ENCODE results near the gene IL1F10. TPM values are rescaled to one million over a fixed set of nuclear protein-coding genes. Genes with fewer than 3 reads are reported as not detected.

The IL1F10 gene
- total RNA-seq, 1 experiment from 2014 or later: not detected

- Histone ChIP-seq H3K4me1 (ENCODE audit: insufficient read depth, low read length, poor library complexity, severe bottlenecking) (no peaks in the 10 kb centered on the region), H3K4me3 (ENCODE audit: low read depth, low read length, poor library complexity, severe bottlenecking) (no peak overlapping the region), H3K27ac (ENCODE audit: low read depth, low read length, poor library complexity, severe bottlenecking) (no peak overlapping the region), H3K9me3 (ENCODE audit: low read depth, low read length, poor library complexity, severe bottlenecking) (no peaks in the 10 kb centered on the region), H3K27me3 (replicated peaks; ENCODE audit: insufficient read depth, low read depth, low read length, poor library complexity) (peaks cover 12% of the 10 kb centered on the region), H3K36me3 (ENCODE audit: insufficient read depth, low read length, poor library complexity, severe bottlenecking) (no peaks in the 10 kb centered on the region)
- ChIA-PET POLR2A (ENCODE audit: low non-redundant PET) (no interaction called here), CTCF (no interaction called here)
- TF ChIP-seq CTCF (conservative IDR thresholded peaks at IDR 0.05; ENCODE audit: low read depth, low read length) (no peak), EZH2 (IDR thresholded peaks at IDR 0.05; ENCODE audit: borderline replicate concordance, low read depth, low read length, poor library complexity, severe bottlenecking) (no peak)
- intact Hi-C loops (cut with micrococcal nuclease; ENCODE audit: unreplicated experiment): no loop called here
- no TSS peak for BruUV-seq (replicated peaks)
- DNase-seq (ENCODE audit: low spot score): no peak
Observed at GRCh38 chr2:113036763-113037162, 31.0 kb upstream of the IL1F10 start.

- DNase-seq (ENCODE audit: low spot score): no peak
- no TSS peak for BruUV-seq (replicated peaks)
- Histone ChIP-seq H3K9me3 (ENCODE audit: low read depth, low read length, poor library complexity, severe bottlenecking) (no peaks in the 10 kb centered on the region), H3K4me1 (ENCODE audit: insufficient read depth, low read length, poor library complexity, severe bottlenecking) (no peaks in the 10 kb centered on the region), H3K36me3 (ENCODE audit: insufficient read depth, low read length, poor library complexity, severe bottlenecking) (no peaks in the 10 kb centered on the region), H3K27ac (ENCODE audit: low read depth, low read length, poor library complexity, severe bottlenecking) (no peak overlapping the region), H3K27me3 (replicated peaks; ENCODE audit: insufficient read depth, low read depth, low read length, poor library complexity) (peaks cover 12% of the 10 kb centered on the region), H3K4me3 (ENCODE audit: low read depth, low read length, poor library complexity, severe bottlenecking) (no peak overlapping the region)
- CTCF ChIA-PET: no interaction called here
- intact Hi-C loops (cut with micrococcal nuclease; ENCODE audit: unreplicated experiment): no loop called here
- TF ChIP-seq EZH2 (IDR thresholded peaks at IDR 0.05; ENCODE audit: borderline replicate concordance, low read depth, low read length, poor library complexity, severe bottlenecking): no peak
- no peak for TF ChIP-seq CTCF (conservative IDR thresholded peaks at IDR 0.05; ENCODE audit: low read depth, low read length)
- POLR2A ChIA-PET (ENCODE audit: low non-redundant PET): no interaction called here
Observed at GRCh38 chr2:113038291-113038690, 29.5 kb upstream of the IL1F10 start.

GRCh38 chr2:113039158-113039557 lies 28.6 kb upstream of the IL1F10 start:
- BruUV-seq (replicated peaks): no TSS peak
- no peak for DNase-seq (ENCODE audit: low spot score)
- intact Hi-C loops (cut with micrococcal nuclease; ENCODE audit: unreplicated experiment): no loop called here
- Histone ChIP-seq H3K9me3 (ENCODE audit: low read depth, low read length, poor library complexity, severe bottlenecking) (no peaks in the 10 kb centered on the region), H3K27me3 (replicated peaks; ENCODE audit: insufficient read depth, low read depth, low read length, poor library complexity) (peaks cover 12% of the 10 kb centered on the region), H3K27ac (ENCODE audit: low read depth, low read length, poor library complexity, severe bottlenecking) (no peak overlapping the region), H3K36me3 (ENCODE audit: insufficient read depth, low read length, poor library complexity, severe bottlenecking) (no peaks in the 10 kb centered on the region), H3K4me3 (ENCODE audit: low read depth, low read length, poor library complexity, severe bottlenecking) (no peak overlapping the region), H3K4me1 (ENCODE audit: insufficient read depth, low read length, poor library complexity, severe bottlenecking) (no peaks in the 10 kb centered on the region)
- ChIA-PET CTCF (no interaction called here), POLR2A (ENCODE audit: low non-redundant PET) (no interaction called here)
- TF ChIP-seq CTCF (conservative IDR thresholded peaks at IDR 0.05; ENCODE audit: low read depth, low read length) (no peak), EZH2 (IDR thresholded peaks at IDR 0.05; ENCODE audit: borderline replicate concordance, low read depth, low read length, poor library complexity, severe bottlenecking) (no peak)

Data from A673 (cell line).